Measurements from ENCODE around the gene PGRMC1. TPM values are rescaled to one million over a fixed set of nuclear protein-coding genes. Genes with fewer than 3 reads are reported as not detected.

The PGRMC1 gene
- polyA plus RNA-seq, 1 of the 3 experiments (the other 2 are of a cell fraction) = 65.3 TPM

DNA sequence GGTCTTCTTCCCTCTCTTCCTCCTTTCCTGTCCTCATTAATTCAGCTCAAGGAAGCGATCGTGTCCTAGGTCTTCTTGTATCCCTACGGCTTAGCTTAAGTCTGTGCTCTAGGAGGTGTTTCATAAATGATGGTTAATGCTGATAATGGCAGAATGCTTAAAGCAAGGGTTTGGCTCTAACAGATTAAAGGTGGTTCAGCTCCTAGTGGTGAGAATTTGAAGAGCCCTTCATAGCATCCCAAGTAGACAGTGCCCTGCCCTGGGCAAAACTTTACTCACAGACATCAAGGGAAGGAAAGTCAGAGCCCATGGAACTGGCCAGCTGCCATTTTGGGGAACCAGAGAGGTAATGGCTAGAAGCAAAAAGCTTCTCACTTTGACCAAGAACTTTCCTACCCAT is 47.0 kb upstream of the PGRMC1 start:
- Histone ChIP-seq H2AFZ (ENCODE audit: low read depth) (no peak overlapping the region), H3K4me3 (ENCODE audit: low read depth in 2 of 2, low read length in 1 of 2) (no peak overlapping the region), H3K79me2 (ENCODE audit: insufficient read depth) (no peaks in the 10 kb centered on the region), H3K9me3 (no peaks in the 10 kb centered on the region), H3F3A (replicated peaks; ENCODE audit: insufficient read depth) (no peaks in the 10 kb centered on the region), H3K27ac (ENCODE audit: low read depth in 2 of 2, low read length in 1 of 2) (no peak overlapping the region), H3K4me1 (ENCODE audit: control insufficient read depth in 1 of 2, insufficient read depth in 2 of 2, low read depth in 1 of 2, low read length in 1 of 2) (no peaks in the 10 kb centered on the region), H3K27me3 (ENCODE audit: insufficient read depth) (peaks cover 12% of the 10 kb centered on the region; the same call in 1 of the 2 replicates), H3K9ac (no peak overlapping the region), H3K9me2 (no peaks in the 10 kb centered on the region), H3K4me2 (no peak overlapping the region), H4K20me1 (ENCODE audit: insufficient read depth) (no peaks in the 10 kb centered on the region), H3K36me3 (replicated peaks in 1 of 2; ENCODE audit: control insufficient read depth in 1 of 2, insufficient read depth in 2 of 2, low read length in 1 of 2) (no peaks in the 10 kb centered on the region)
- POLR2A ChIA-PET = no interaction called here
- CTCF ChIA-PET = no interaction called here
- TF ChIP-seq, protein P1, sequence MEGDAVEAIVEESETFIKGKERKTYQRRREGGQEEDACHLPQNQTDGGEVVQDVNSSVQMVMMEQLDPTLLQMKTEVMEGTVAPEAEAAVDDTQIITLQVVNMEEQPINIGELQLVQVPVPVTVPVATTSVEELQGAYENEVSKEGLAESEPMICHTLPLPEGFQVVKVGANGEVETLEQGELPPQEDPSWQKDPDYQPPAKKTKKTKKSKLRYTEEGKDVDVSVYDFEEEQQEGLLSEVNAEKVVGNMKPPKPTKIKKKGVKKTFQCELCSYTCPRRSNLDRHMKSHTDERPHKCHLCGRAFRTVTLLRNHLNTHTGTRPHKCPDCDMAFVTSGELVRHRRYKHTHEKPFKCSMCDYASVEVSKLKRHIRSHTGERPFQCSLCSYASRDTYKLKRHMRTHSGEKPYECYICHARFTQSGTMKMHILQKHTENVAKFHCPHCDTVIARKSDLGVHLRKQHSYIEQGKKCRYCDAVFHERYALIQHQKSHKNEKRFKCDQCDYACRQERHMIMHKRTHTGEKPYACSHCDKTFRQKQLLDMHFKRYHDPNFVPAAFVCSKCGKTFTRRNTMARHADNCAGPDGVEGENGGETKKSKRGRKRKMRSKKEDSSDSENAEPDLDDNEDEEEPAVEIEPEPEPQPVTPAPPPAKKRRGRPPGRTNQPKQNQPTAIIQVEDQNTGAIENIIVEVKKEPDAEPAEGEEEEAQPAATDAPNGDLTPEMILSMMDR (IDR thresholded peaks at IDR 0.05) = peak; percentile 14; the same call in 1 of the 2 replicates
- TF ChIP-seq, protein P2, sequence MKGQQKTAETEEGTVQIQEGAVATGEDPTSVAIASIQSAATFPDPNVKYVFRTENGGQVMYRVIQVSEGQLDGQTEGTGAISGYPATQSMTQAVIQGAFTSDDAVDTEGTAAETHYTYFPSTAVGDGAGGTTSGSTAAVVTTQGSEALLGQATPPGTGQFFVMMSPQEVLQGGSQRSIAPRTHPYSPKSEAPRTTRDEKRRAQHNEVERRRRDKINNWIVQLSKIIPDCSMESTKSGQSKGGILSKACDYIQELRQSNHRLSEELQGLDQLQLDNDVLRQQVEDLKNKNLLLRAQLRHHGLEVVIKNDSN (IDR thresholded peaks at IDR 0.05; ENCODE audit: borderline replicate concordance, low read depth) = no peak
- WGBS (ENCODE audit: low lambda C conversion rate) = 38% methylated on average over 3 of the region's 3 CpGs
- DNase-seq = no peak

DNA sequence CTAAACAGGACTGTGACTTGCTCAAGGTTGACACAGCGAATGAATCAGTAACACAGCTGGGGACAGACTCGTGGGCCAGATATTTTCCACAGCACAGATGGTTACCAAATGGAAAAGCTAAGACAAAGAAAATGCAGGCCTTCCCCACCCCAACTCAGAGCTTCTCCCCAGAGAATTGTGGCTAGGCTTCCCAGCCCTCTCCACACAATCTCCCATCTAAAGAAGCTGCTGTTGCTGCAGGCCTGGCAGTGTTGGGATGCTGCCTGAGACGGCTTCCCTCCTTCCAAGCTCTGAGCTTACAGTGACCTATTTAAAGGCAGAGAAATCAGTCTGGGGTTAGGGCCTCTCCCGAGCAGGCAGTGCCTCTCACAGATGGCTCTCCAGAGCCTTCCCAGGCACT is 46.5 kb upstream of the PGRMC1 start:
- POLR2A ChIA-PET = no interaction called here
- no peak overlapping the region for H3K4me3 ChIP-seq (ENCODE audit: low read depth in 2 of 2, low read length in 1 of 2)

More for the DNA sequence above, 46.5 kb upstream of the PGRMC1 start:
- no peaks in the 10 kb centered on the region for H3K9me2 ChIP-seq
- H3K36me3 ChIP-seq (replicated peaks in 1 of 2; ENCODE audit: control insufficient read depth in 1 of 2, insufficient read depth in 2 of 2, low read length in 1 of 2) = no peaks in the 10 kb centered on the region
- H3K79me2 ChIP-seq (ENCODE audit: insufficient read depth) = no peaks in the 10 kb centered on the region
- no peak for DNase-seq
- H3K9me3 ChIP-seq = no peaks in the 10 kb centered on the region
- H3K4me1 ChIP-seq (ENCODE audit: control insufficient read depth in 1 of 2, insufficient read depth in 2 of 2, low read depth in 1 of 2, low read length in 1 of 2) = no peaks in the 10 kb centered on the region
- no peak overlapping the region for H2AFZ ChIP-seq (ENCODE audit: low read depth)
- H4K20me1 ChIP-seq (ENCODE audit: insufficient read depth) = no peaks in the 10 kb centered on the region
- peaks cover 15% of the 10 kb centered on the region; the same call in 1 of the 2 replicates for H3K27me3 ChIP-seq (ENCODE audit: insufficient read depth)
- TF ChIP-seq, protein P3, sequence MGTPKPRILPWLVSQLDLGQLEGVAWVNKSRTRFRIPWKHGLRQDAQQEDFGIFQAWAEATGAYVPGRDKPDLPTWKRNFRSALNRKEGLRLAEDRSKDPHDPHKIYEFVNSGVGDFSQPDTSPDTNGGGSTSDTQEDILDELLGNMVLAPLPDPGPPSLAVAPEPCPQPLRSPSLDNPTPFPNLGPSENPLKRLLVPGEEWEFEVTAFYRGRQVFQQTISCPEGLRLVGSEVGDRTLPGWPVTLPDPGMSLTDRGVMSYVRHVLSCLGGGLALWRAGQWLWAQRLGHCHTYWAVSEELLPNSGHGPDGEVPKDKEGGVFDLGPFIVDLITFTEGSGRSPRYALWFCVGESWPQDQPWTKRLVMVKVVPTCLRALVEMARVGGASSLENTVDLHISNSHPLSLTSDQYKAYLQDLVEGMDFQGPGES (IDR thresholded peaks at IDR 0.05; ENCODE audit: low read depth, low read length) = no peak
- TF ChIP-seq, protein P4, sequence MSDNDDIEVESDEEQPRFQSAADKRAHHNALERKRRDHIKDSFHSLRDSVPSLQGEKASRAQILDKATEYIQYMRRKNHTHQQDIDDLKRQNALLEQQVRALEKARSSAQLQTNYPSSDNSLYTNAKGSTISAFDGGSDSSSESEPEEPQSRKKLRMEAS (IDR thresholded peaks at IDR 0.05; ENCODE audit: low read depth) = no peak
- TF ChIP-seq RXRA (IDR thresholded peaks at IDR 0.05; ENCODE audit: borderline replicate concordance, low read depth) = no peak
- TF ChIP-seq JUND (IDR thresholded peaks at IDR 0.05) = no peak
- no peak for TF ChIP-seq FOXJ3 (CRISPR knock-in tag; IDR thresholded peaks at IDR 0.05)
- TF ChIP-seq, protein P5, sequence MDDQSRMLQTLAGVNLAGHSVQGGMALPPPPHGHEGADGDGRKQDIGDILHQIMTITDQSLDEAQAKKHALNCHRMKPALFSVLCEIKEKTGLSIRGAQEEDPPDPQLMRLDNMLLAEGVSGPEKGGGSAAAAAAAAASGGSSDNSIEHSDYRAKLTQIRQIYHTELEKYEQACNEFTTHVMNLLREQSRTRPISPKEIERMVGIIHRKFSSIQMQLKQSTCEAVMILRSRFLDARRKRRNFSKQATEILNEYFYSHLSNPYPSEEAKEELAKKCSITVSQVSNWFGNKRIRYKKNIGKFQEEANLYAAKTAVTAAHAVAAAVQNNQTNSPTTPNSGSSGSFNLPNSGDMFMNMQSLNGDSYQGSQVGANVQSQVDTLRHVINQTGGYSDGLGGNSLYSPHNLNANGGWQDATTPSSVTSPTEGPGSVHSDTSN (IDR thresholded peaks at IDR 0.05) = no peak
- TF ChIP-seq SIN3A (IDR thresholded peaks at IDR 0.05; ENCODE audit: borderline replicate concordance, low read depth, low read length) = no peak
- TF ChIP-seq MEF2A (IDR thresholded peaks at IDR 0.05; ENCODE audit: borderline replicate concordance, low read depth) = no peak
- no peak for TF ChIP-seq FOXM1 (IDR thresholded peaks at IDR 0.05; ENCODE audit: low read depth)
- TF ChIP-seq, protein P6, sequence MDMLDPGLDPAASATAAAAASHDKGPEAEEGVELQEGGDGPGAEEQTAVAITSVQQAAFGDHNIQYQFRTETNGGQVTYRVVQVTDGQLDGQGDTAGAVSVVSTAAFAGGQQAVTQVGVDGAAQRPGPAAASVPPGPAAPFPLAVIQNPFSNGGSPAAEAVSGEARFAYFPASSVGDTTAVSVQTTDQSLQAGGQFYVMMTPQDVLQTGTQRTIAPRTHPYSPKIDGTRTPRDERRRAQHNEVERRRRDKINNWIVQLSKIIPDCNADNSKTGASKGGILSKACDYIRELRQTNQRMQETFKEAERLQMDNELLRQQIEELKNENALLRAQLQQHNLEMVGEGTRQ (IDR thresholded peaks at IDR 0.05; ENCODE audit: borderline replicate concordance, low read depth, low read length) = no peak
- no peak for TF ChIP-seq RFX5 (IDR thresholded peaks at IDR 0.05; ENCODE audit: low read length)
- TF ChIP-seq FOSL2 (IDR thresholded peaks at IDR 0.05; ENCODE audit: borderline replicate concordance, low read depth) = no peak
- TF ChIP-seq, protein P7, sequence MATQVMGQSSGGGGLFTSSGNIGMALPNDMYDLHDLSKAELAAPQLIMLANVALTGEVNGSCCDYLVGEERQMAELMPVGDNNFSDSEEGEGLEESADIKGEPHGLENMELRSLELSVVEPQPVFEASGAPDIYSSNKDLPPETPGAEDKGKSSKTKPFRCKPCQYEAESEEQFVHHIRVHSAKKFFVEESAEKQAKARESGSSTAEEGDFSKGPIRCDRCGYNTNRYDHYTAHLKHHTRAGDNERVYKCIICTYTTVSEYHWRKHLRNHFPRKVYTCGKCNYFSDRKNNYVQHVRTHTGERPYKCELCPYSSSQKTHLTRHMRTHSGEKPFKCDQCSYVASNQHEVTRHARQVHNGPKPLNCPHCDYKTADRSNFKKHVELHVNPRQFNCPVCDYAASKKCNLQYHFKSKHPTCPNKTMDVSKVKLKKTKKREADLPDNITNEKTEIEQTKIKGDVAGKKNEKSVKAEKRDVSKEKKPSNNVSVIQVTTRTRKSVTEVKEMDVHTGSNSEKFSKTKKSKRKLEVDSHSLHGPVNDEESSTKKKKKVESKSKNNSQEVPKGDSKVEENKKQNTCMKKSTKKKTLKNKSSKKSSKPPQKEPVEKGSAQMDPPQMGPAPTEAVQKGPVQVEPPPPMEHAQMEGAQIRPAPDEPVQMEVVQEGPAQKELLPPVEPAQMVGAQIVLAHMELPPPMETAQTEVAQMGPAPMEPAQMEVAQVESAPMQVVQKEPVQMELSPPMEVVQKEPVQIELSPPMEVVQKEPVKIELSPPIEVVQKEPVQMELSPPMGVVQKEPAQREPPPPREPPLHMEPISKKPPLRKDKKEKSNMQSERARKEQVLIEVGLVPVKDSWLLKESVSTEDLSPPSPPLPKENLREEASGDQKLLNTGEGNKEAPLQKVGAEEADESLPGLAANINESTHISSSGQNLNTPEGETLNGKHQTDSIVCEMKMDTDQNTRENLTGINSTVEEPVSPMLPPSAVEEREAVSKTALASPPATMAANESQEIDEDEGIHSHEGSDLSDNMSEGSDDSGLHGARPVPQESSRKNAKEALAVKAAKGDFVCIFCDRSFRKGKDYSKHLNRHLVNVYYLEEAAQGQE (IDR thresholded peaks at IDR 0.05; ENCODE audit: low read depth, low read length) = no peak
- no peak for TF ChIP-seq RAD21 (IDR thresholded peaks at IDR 0.05; ENCODE audit: low read length)
- no peak for TF ChIP-seq NRF1 (IDR thresholded peaks at IDR 0.05; ENCODE audit: low read depth, low read length)
- CTCF ChIA-PET = no interaction called here
- H3F3A ChIP-seq (replicated peaks; ENCODE audit: insufficient read depth) = no peaks in the 10 kb centered on the region
- 3% methylated on average over 4 of the region's 4 CpGs for WGBS (ENCODE audit: low lambda C conversion rate)
- no peak overlapping the region for H3K27ac ChIP-seq (ENCODE audit: low read depth in 2 of 2, low read length in 1 of 2)
- H3K4me2 ChIP-seq = no peak overlapping the region
- H3K9ac ChIP-seq = no peak overlapping the region
